Adipose tissue (tissue), 3 donors: Measurements from ENCODE around the gene MTRF1L. TPM values are rescaled to one million over a fixed set of nuclear protein-coding genes. Genes with fewer than 3 reads are reported as not detected.
"Not testable (repeated sequence)": the region's sequence is repeated elsewhere in the genome, so short reads cannot be mapped to it uniquely, and the experiment has no call there.

Source experiments
- H3K27ac ChIP-seq: one replicate; pipeline ENCODE4 v1.5.1; 2013; ENCODE audit warnings: low read depth, low read length
- WGBS, 3 donors: extraction: QIAGEN DNeasy Blood & Tissue Kit; methylation state at CpG; one replicate each; pipeline ENCODE4 v1.1.7; 2013; 5-methylcytosine and 5-hydroxymethylcytosine counted together
- polyA plus RNA-seq, 3 donors: library from polyadenylated mRNA; stranded (reverse); fragments of 200-250 nt; gene quantifications; one replicate each; pipeline ENCODE4 v1.2.3, GENCODE V29; 2013
- donor health status: healthy with polysubstance abuse.
- donor health status: Bipolar disorder and iron deficiency.
- donor health status: healthy.

The MTRF1L gene
- polyA plus RNA-seq, 3 donors, result 4.3 to 15.8 (median 13.5) TPM

- 62 to 83% (median 72%) methylated on average over 1 of the region's 1 CpG for WGBS, 3 donors
Measured at GRCh38 chr6:152979116-152979515, 23.4 kb downstream of the MTRF1L start.

DNA sequence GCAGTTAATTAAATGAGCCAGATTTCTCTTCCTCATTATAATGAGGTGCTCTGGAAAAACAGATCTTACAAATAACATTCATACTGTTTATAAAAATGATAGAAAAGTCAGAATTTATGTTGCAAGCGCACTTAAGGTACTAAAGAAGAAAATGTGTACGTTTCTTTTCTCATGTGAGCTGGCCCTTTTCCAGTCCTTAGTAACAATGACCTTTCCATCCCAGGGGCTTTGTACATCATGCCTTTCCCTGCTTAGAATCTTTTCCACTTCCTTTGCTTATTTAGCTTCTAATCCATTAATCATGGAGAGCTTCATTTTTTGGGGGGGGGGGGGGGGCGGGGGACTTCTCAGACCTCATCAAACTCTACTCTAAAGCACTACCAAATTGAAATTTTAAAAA, 24.5 kb downstream of the MTRF1L start:
- 46 to 61% (median 58%) methylated on average over 3 of the region's 3 CpGs for WGBS, 3 donors
- H3K27ac ChIP-seq, result no peak overlapping the region

More at GRCh38 chr6:152979116-152979515, 23.4 kb downstream of the MTRF1L start:
- no peak overlapping the region for H3K27ac ChIP-seq

DNA sequence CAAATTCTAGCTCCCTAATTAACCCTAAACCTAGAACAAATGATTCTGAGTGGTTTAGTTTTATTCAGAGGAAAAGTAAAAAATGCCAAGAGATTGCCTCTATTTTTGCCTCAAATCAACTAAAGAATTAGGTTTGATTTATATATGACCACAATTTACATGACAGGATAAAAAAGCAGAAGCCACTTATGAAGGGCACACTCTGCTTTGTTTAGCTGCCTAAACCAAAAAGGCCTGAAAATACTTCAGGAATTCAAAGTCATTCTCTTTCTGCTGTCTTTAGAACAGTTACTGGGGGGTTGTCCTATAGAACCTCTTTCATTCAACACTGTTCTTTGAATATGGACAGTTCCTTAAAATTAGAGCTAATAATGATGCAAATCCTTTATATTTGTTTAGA, 25.0 kb downstream of the MTRF1L start:
- H3K27ac ChIP-seq, result no peak overlapping the region

DNA sequence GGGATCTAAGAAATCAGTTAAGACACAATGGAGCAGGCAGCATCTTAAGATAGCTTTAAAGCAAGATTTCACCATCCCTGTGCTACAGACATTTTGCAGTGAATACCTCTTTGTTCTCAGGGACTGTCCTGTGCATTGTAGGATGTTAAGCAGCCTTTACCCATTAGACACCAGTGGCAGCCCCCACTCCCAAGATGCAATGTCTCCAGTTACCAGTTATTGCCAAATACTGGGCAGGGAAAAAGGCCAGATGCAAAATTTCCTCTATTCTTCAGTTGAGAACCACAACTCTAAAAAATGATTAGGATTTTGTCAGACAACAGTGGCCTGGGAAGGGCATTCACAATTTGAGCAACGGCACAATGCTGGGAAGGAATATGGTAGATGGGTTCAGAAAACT, 25.8 kb downstream of the MTRF1L start:
- WGBS, 3 donors, result 56 to 93% (median 62%) methylated on average over 1 of the region's 1 CpG
- no peak overlapping the region for H3K27ac ChIP-seq

DNA sequence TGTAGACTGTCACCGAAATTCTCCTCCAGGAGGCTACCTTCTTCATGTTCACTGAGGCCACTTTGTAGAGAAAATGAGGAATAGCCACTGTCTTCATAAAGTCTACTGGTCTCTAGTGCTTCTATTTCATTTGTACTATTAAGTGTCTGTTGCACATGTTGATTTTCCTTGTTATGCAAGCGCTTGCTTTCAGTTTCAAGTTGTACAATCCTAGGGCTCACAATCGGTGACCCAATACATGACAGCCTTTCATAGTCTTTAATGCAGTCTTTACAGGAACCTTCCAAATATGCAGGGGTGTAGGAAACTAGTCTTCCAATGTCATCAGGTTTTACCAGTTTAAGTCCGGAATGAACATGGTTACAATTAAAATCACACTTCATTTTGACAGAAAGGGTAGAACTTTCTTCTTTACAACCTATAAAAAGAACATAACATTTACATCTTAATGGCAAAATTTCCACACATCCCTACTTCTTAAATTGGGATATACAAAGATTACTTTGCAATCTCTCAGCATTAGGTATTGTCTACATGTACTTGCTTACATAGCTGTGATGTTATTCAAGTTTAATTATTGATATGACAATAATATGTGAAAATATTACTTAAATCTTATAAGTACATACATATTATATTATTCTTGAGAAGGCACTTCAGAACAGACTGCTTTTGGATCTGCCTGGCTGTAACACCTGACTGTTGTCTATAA, 27.1 kb downstream of the MTRF1L start:
- no peak overlapping the region for H3K27ac ChIP-seq

GRCh38 chr6:152973916-152974315, 28.6 kb downstream of the MTRF1L start:
- WGBS, 3 donors, result 72 to 97% (median 76%) methylated on average over 1 of the region's 1 CpG
- H3K27ac ChIP-seq, result no peak overlapping the region

More for the DNA sequence above, 27.1 kb downstream of the MTRF1L start:
- 61 to 88% (median 72%) methylated on average over 4 of the region's 4 CpGs for WGBS, 3 donors

- no peak overlapping the region for H3K27ac ChIP-seq
- 96 to 98% (median 98%) methylated on average over 6 of the region's 6 CpGs for WGBS, 3 donors
Measured at GRCh38 chr6:152969688-152970418, 32.7 kb downstream of the MTRF1L start.

DNA sequence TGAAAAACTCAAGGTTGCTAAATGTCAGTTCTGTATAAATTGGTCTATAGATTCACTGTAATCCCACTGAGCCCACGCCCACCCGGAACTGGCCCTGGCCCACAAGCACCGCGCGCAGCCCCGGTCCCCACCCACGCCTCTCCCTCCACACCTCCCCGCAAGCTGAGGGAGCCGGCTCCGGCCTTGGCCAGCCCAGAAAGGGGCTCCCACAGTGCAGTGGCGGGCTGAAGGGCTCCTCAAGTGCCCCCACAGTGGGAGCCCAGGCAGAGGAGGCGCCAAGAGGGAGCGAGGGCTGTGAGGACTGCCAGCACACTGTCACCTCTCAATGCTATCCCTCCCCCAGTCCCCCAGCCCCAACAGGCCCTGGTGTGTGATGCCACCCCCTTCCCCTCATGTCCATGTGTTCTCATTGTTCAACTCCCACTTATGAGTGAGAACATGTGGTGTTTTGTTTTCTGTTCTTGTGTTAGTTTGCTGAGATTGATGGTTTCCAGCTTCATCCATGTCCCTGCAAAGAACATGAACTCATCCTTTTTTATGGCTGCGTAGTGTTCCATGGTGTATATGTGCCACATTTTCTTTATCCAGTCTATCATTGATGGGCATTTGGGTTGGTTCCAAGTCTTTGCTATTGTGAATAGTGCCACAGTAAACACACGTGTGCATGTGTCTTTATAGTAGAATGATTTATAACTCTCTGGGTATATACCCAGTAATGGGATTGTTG, 36.2 kb downstream of the MTRF1L start:
- H3K27ac ChIP-seq, result not testable (repeated sequence)
- WGBS, 3 donors, result 90 to 91% (median 90%) methylated on average over 11 to 15 of the region's 15 CpGs

- 88 to 94% (median 93%) methylated on average over 24 of the region's 24 CpGs for WGBS, 3 donors
- H3K27ac ChIP-seq, result no peak overlapping the region
Measured at GRCh38 chr6:152959333-152959732, 43.2 kb downstream of the MTRF1L start.

DNA sequence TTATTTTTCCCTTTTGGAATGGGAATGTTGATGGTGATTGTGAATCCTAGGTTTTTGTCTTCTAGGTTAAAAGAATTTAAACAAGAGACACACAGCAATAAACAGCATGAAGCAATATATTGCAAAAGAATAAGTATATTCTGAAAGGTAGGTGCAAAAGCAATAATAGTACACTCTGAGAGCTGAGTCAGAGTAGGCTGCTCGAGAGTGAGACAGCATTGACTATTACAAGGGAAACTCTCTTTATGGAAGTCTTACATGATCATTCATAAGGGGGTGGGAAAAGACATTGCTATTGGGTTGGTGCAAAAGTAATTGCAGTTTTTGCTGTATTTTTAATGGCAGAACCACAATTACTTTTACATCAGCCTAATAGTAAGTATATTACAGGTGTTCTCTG, 44.7 kb downstream of the MTRF1L start:
- 49 to 77% (median 67%) methylated on average over 1 of the region's 1 CpG for WGBS, 3 donors

DNA sequence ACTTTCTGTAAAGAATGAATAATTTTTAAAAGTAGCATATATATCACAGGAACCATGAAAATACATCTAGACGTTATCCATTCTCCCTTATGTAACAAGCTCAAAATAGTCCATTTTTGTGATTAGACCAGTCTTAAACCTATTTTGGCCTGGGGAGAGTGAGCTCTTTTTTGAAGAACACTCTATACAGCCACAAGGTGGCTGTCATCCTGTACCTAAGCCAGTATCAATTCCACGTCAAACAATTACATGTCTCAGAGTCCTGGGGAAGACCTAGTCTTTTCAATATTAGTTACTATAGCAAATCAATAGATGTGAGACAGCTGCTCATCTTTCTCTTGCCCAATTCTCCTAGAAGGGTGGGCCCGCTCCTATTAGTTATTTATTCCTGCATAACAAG, 48.1 kb downstream of the MTRF1L start:
- H3K27ac ChIP-seq, result no peak overlapping the region
- WGBS, 3 donors, result 60 to 72% (median 64%) methylated on average over 3 of the region's 3 CpGs

More for the DNA sequence above, 44.7 kb downstream of the MTRF1L start:
- H3K27ac ChIP-seq, result no peak overlapping the region

- no peak overlapping the region for H3K27ac ChIP-seq
- WGBS, 3 donors, result 65 to 72% (median 69%) methylated on average over 7 of the region's 7 CpGs
Measured at GRCh38 chr6:152952866-152953509, 49.5 kb downstream of the MTRF1L start.

GRCh38 chr6:152952045-152952444, 50.5 kb downstream of the MTRF1L start:
- H3K27ac ChIP-seq, result no peak overlapping the region
- 6 to 9% (median 8%) methylated on average over 1 of the region's 1 CpG for WGBS, 3 donors

DNA sequence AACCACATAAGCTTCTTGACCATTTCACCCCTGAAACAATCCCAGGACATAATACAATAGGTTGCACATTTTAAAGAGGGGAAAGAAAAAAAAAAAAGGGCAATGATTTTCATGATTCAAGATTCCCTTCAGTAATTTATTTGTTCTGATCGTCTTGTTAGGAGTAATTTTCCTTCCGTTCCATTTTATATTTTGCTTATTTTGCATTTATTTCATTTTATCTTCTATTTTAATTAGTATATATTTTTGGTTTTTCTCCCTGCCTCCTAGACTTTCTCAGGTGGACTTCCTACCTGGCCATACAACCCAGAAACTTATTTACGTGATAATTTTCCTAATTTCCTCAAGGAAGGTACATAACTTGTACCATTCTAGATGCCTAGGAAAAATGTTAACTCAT, 52.3 kb downstream of the MTRF1L start:
- no peak overlapping the region for H3K27ac ChIP-seq
- WGBS, 3 donors, result 76 to 87% (median 85%) methylated on average over 3 of the region's 3 CpGs

DNA sequence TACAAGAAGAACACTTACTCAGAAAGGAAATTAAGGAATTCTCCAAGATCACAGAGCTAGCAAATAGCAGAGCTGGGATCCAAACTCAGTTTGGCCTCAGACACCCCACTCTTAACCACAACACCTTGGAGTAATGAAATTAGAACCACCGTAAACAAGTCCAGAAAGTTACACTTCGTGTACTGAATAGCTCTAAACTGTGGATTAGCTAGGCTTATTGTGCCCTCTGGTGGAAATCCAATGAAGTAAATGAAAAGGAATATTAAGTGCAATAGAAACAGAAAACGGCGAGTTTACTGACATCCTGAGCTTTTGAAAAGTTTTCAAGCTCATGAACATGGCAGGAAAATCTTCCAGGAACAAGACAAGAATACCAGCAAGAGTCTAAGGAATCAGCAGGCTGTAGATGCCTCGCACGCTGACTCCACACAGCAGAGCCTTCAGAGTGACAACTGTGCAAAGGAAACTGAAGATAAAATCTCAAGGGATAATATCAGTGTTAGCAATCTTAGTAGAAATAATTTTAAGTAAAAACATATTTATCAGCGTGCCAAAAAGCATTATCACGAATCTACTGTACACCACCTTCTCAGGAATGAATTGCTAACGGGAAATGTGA, 54.2 kb downstream of the MTRF1L start:
- WGBS, 3 donors, result 18 to 25% (median 23%) methylated on average over 9 of the region's 9 CpGs
- no peak overlapping the region for H3K27ac ChIP-seq

GRCh38 chr6:152946995-152947394, 55.5 kb downstream of the MTRF1L start:
- WGBS, 3 donors, result 45 to 76% (median 62%) methylated on average over 2 of the region's 2 CpGs
- H3K27ac ChIP-seq, result no peak overlapping the region

DNA sequence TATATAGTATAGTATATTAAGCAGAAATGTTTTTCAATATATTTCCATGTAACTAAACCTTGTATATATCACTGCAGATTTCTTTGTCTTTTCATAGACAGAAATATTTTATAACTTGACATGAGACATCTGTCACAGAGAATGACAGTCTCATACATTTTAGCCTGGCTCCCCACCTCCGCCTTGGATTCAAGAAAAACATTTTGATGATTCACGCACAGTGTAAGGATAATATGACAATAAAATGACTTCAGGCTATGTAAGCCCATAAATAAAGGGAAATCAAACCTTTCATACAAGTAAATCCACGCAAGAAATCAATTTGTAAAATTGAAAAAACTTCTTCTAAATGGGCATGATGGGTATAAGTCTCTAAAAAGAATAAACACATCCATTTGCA, 56.0 kb downstream of the MTRF1L start:
- WGBS, 3 donors, result 73 to 93% (median 90%) methylated on average over 3 of the region's 3 CpGs
- H3K27ac ChIP-seq, result no peak overlapping the region

DNA sequence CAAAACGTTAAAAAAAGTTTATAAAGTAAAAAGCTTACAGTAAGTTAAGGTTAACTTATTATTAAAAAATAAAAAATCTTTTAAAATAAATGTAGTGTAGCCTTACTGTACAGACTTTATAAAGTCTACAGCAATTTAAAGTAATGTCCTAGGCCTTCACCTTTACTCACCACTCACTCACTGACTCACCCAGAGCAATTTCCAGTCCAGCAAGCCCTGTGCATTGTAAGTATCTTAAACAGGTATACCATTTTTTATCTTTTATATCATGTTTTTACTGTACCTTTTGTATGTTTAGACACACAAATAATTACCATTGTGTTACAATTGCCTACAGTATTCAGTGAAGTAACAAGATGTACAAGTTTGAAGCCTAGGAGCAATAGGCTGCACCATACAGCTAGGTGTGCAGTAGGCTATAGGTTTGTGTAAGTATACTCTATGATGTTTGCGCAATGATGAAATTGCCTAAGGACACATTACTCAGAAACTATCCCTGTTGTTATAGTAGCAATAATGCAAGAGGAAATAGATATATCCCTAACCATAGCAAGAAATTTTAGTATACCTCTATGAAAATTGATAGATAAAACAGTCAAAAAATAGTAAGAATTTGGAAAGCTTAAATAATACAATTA, 59.1 kb downstream of the MTRF1L start:
- 79 to 92% (median 87%) methylated on average over 2 of the region's 2 CpGs for WGBS, 3 donors

More for the DNA sequence above, 59.1 kb downstream of the MTRF1L start:
- no peak overlapping the region for H3K27ac ChIP-seq
